SU-DHL-6 (cell line): ENCODE measurements around the gene APOB.

Source experiments
- H2AFZ ChIP-seq: fragments of 200-600 bp; sonication (generic); 2 replicates; pipeline ENCODE4 v1.6.1; 2014; ENCODE audit warnings: low read depth, mild to moderate bottlenecking, moderate library complexity, mixed read lengths, antibody characterized with exemption, low read length; ENCODE audit not compliant: severe bottlenecking
- H3F3A ChIP-seq: fragments of 200-600 bp; shearing (Covaris generic); 2 replicates; pipeline ENCODE4 v1.6.0; 2016; ENCODE audit warnings: antibody characterized with exemption, mild to moderate bottlenecking; ENCODE audit not compliant: insufficient read depth
- H3K27ac ChIP-seq: fragments of 200-600 bp; sonication (generic); 2 replicates; pipeline ENCODE4 v1.5.1; 2016; ENCODE audit warnings: low read depth, mild to moderate bottlenecking, low read length, moderate library complexity, mixed read lengths
- H3K27me3 ChIP-seq: fragments of 200-600 bp; sonication (generic), shearing (Covaris generic); 2 replicates; pipeline ENCODE4 v1.6.0; 2014; ENCODE audit warnings: mild to moderate bottlenecking, low read length
- H3K36me3 ChIP-seq: fragments of 200-600 bp; sonication (generic); 2 replicates; pipeline ENCODE4 v1.6.1; 2014; ENCODE audit warnings: mild to moderate bottlenecking, low read length, mixed read lengths
- H3K4me2 ChIP-seq: fragments of 300-600, 200-600 bp; shearing (Covaris generic), sonication (generic); 2 replicates; pipeline ENCODE4 v1.6.0; 2014; ENCODE audit warnings: low read length, low read depth, mild to moderate bottlenecking; ENCODE audit not compliant: poor library complexity, severe bottlenecking
- H3K4me3 ChIP-seq: fragments of 200-600 bp; sonication (generic); 2 replicates; pipeline ENCODE4 v1.5.1; 2014; ENCODE audit warnings: antibody characterized with exemption, low read length, mild to moderate bottlenecking, mixed read lengths; ENCODE audit not compliant: insufficient read depth, poor library complexity, severe bottlenecking
- H3K79me2 ChIP-seq: fragments of 200-600 bp; sonication (generic); 2 replicates; pipeline ENCODE4 v1.6.1; 2014; ENCODE audit warnings: mild to moderate bottlenecking, low read length, moderate library complexity; ENCODE audit not compliant: insufficient read depth
- H3K9ac ChIP-seq: fragments of 200-600 bp; sonication (generic); 2 replicates; pipeline ENCODE4 v1.7.0; 2014; ENCODE audit warnings: mild to moderate bottlenecking, low read length
- H3K9me2 ChIP-seq: fragments of 200-600 bp; sonication (generic); replicated peaks from 2 replicates; pipeline ENCODE4 v1.6.1; 2014; ENCODE audit warnings: low read length; ENCODE audit not compliant: insufficient read depth
- H3K9me3 ChIP-seq: fragments of 200-600 bp; sonication (generic); 2 replicates; pipeline ENCODE4 v1.6.1; 2014; ENCODE audit warnings: low read length, mixed read lengths; ENCODE audit not compliant: insufficient read depth
- H4K20me1 ChIP-seq: fragments of 200-600 bp; sonication (generic); 2 replicates; pipeline ENCODE4 v1.6.1; 2014; ENCODE audit warnings: low read depth, mild to moderate bottlenecking, antibody characterized with exemption, low read length, moderate library complexity, mixed read lengths
- EZH2phosphoT487 ChIP-seq: fragments of 200-600 bp; sonication (generic), shearing (Covaris generic); conservative IDR thresholded peaks from 2 replicates; pipeline ENCODE4 v1.6.1; 2018; ENCODE audit warnings: mild to moderate bottlenecking, antibody characterized with exemption, low read length, moderate library complexity, mixed read lengths
- TF ChIP-seq, protein P1 (sequence below): fragments of 200-600 bp; sonication (generic); IDR thresholded peaks from one replicate; pipeline ENCODE4 v1.5.1; 2017; ENCODE audit warnings: antibody characterized with exemption, mild to moderate bottlenecking, low read length, moderate library complexity; ENCODE audit not compliant: insufficient read depth, poor library complexity, severe bottlenecking

Gene APOB

GRCh38 chr2:21038403-21039073, 5.3 kb downstream of the APOB start:
- Histone ChIP-seq H3K9ac (no peak overlapping the region), H3K9me2 (no peaks in the 10 kb centered on the region), H3K79me2 (no peaks in the 10 kb centered on the region), H3F3A (no peaks in the 10 kb centered on the region), H2AFZ (no peak overlapping the region), H3K36me3 (no peaks in the 10 kb centered on the region), H3K9me3 (no peaks in the 10 kb centered on the region), H3K27me3 (no peaks in the 10 kb centered on the region), H3K4me2 (no peak overlapping the region), H3K4me3 (no peak overlapping the region), H4K20me1 (no peaks in the 10 kb centered on the region), H3K27ac (no peak overlapping the region)
- TF ChIP-seq, protein P1, sequence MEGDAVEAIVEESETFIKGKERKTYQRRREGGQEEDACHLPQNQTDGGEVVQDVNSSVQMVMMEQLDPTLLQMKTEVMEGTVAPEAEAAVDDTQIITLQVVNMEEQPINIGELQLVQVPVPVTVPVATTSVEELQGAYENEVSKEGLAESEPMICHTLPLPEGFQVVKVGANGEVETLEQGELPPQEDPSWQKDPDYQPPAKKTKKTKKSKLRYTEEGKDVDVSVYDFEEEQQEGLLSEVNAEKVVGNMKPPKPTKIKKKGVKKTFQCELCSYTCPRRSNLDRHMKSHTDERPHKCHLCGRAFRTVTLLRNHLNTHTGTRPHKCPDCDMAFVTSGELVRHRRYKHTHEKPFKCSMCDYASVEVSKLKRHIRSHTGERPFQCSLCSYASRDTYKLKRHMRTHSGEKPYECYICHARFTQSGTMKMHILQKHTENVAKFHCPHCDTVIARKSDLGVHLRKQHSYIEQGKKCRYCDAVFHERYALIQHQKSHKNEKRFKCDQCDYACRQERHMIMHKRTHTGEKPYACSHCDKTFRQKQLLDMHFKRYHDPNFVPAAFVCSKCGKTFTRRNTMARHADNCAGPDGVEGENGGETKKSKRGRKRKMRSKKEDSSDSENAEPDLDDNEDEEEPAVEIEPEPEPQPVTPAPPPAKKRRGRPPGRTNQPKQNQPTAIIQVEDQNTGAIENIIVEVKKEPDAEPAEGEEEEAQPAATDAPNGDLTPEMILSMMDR = no peak
- TF ChIP-seq EZH2phosphoT487 = no peak

- Histone ChIP-seq H3K36me3 (no peaks in the 10 kb centered on the region), H3K4me3 (no peak overlapping the region), H4K20me1 (no peaks in the 10 kb centered on the region), H3K27me3 (no peaks in the 10 kb centered on the region), H3K9me3 (no peaks in the 10 kb centered on the region), H3K4me2 (no peak overlapping the region), H3K9me2 (no peaks in the 10 kb centered on the region), H3K79me2 (no peaks in the 10 kb centered on the region), H2AFZ (no peak overlapping the region), H3K27ac (no peak overlapping the region), H3K9ac (no peak overlapping the region), H3F3A (no peaks in the 10 kb centered on the region)
- no peak for TF ChIP-seq EZH2phosphoT487
- TF ChIP-seq, protein P1 = no peak
Observed at GRCh38 chr2:21037671-21038108, 6.2 kb downstream of the APOB start.

DNA sequence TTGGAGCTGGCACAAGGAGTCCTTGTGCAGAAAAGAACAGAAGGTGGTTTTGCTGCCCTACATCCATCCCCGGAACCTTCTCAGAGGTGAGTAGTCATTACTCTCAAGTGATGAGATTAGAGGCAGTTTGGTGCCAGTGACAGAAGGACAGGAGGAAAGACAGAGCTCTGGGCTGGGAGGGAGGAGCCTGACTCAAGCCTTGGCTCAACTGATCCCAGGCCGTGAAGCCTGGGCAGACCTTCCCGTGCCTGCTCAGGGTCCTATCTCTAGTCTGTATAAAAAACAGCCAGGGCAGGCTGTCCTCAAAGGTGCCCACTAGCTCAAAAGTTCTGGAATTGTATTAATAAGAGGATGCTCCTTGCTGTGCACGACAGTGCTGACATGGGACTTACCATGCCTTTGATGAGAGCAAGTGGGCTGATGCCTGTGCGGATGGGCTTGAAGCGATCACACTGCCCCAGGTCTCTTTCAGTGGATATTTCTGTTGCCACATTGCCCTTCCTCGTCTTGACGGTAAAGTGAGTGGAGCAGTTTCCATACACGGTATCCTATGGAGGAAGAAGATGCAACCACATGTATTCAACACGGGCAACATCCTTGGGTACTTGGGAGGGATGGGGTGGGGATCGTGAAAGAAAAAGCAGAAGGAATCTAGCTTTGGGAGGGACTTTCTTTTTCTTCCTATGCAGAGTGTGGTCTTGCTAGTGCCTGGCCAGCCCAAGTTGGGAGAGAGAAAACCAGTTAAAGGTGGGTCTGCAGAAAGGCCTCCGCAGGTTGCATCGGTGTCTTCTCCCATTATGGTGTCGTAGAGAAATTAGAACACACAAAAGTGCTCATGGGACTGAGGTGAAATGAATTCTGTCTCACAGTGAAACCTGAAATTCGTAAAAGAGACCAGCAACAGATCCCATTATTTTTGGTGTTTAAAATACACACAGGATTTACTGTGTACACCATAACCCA, 6.9 kb downstream of the APOB start:
- Histone ChIP-seq H3K27ac (no peak overlapping the region), H3K4me3 (no peak overlapping the region), H3K79me2 (no peaks in the 10 kb centered on the region), H3K36me3 (no peaks in the 10 kb centered on the region), H3K27me3 (no peaks in the 10 kb centered on the region), H3K9me3 (no peaks in the 10 kb centered on the region), H3K9me2 (no peaks in the 10 kb centered on the region), H3K9ac (no peak overlapping the region), H4K20me1 (no peaks in the 10 kb centered on the region), H3F3A (no peaks in the 10 kb centered on the region), H2AFZ (no peak overlapping the region), H3K4me2 (no peak overlapping the region)
- TF ChIP-seq, protein P1 = no peak
- no peak for TF ChIP-seq EZH2phosphoT487
